Stimulated activated CD4-positive, alpha-beta T cell treated with anti-CD3 and anti-CD28 coated beads, Interleukin-4, amount 100 ng/mL, for 1 hour (primary cell): ENCODE results near the gene COL18A1.

Source experiments
- DNase-seq: peaks from one replicate; pipeline ENCODE4 v3.0.0-alpha.2; 2020

COL18A1 gene

GRCh38 chr21:45470773-45471524 lies 66.0 kb downstream of the COL18A1 start:
- DNase-seq = peak; percentile 63

GRCh38 chr21:45471525-45472221 lies 66.7 kb downstream of the COL18A1 start:
- no peak for DNase-seq

- DNase-seq = no peak
Measured at GRCh38 chr21:45472445-45473365, 67.7 kb downstream of the COL18A1 start.

- DNase-seq = no peak
Measured at GRCh38 chr21:45473496-45474322, 68.7 kb downstream of the COL18A1 start.

GRCh38 chr21:45474323-45474950 lies 69.5 kb downstream of the COL18A1 start:
- no peak for DNase-seq

GRCh38 chr21:45475004-45475685 lies 70.2 kb downstream of the COL18A1 start:
- DNase-seq = no peak

- DNase-seq = no peak
Measured at GRCh38 chr21:45475797-45476570, 71.0 kb downstream of the COL18A1 start.

GRCh38 chr21:45476582-45476981 lies 71.6 kb downstream of the COL18A1 start:
- DNase-seq = no peak

GRCh38 chr21:45477176-45478114 lies 72.5 kb downstream of the COL18A1 start:
- DNase-seq = no peak

- DNase-seq = peak; percentile 79
Measured at GRCh38 chr21:45478115-45478801, 73.3 kb downstream of the COL18A1 start.

- DNase-seq = no peak
Measured at GRCh38 chr21:45478816-45479669, 74.1 kb downstream of the COL18A1 start.

- peak; percentile 29 for DNase-seq
Measured at GRCh38 chr21:45479691-45480675, 75.0 kb downstream of the COL18A1 start.

- no peak for DNase-seq
Measured at GRCh38 chr21:45480701-45481500, 75.9 kb downstream of the COL18A1 start.

GRCh38 chr21:45481566-45481965 lies 76.6 kb downstream of the COL18A1 start:
- no peak for DNase-seq
